ENCODE data around the gene BCL2.
A peak's percentile ranks its signal among the peaks of the same experiment; 100 is the strongest.

Gene BCL2

DNA sequence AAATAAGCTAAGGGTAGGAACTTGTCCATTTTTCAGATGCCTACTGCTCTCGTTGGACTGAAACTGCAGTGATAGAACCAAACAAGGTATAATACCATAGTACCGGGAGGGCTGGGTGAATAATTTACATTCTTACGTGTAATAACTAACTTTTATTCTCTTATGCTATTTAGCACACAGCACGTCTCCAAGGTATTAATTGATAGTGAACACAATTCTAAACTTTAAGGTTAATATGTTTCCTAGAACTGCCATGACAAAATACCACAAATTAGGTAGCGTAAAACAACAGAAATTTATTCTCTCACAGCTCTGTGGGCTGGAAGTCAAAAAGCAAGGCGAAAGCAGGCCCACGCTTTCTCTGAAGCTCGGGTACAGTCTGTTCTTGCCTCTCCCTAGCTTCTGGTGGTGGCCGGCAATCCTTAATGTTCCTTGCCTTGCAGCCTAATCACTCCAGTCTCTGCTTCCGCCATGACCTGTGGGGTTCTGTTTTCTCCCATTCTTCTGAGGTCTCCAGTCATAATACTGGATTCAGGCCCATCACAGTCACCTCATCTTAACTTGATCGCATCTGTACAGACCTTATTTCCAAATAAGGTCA, 5.6 kb upstream of the BCL2 start:
- DNase-seq: no peak

DNA sequence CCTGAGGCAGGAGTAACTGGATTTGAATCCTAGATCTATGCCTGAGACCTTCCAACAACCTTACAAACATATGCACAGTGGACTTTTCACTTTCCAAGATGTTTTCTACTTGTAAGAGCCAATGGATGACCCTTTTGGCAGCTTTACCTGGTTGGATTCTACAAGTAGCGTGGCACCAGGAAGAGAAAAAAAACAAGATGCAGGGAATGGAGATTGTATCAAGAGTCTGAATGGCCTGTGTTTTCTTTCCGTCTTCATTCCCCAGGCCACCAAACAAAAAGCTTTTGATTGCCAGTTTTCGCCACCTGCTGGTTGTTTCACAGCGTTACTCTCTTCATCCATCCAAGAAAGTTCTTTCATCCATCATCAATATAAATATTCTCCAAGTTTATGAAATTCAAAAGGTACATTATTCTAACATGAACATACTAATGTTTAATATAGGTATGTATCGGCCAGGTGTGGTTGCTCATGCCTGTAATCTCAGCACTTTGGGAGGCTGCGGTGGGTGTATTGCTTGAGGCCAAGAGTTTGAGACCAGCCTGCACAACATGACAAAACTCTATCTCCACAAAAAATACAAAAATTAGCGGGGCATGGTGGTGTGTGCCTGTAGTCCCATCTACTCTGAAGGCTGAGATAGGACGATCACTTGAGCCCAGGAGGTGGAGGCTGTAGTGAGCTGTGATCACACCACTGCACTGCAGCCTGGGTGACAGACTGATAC, 3.5 kb upstream of the BCL2 start:
- DNase-seq: peak; percentile 15

DNA sequence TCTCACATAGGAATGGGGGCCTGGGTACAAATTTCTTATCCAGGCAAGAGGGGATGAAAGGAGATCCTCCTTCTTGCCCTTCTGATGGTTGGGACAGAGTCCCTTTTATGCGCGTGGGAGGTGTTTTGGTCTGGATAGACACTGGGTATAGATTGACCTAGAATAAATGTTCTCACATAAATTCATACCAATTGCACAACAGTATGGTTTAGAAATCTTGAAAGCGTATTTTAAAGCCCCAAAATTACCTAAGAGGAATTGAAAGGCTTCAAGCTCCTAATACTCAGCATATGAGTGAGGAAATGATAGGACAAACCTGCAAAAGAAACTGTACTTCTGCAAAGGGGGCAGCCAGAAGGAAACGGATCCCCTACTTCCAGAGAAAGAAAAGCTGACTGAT, 2.6 kb upstream of the BCL2 start:
- DNase-seq: no peak

DNA sequence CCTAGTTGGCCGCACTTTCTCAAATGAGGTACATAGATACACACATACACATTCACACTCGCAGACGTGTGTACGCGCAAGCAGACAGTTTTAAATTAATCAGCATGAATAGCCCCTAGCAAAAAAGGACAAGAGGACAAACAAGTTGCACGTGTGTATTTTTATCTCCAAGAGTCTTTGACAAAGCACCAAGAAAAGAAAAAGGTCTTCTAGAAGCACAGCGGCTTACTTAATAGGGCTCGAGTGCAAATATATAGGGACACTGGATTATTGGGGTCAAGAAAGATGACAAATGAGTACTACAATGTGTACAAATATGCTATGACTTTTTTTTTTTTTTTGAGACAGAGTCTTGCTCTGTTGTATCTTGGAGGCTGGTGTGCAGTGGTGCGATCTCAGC, 1.7 kb upstream of the BCL2 start:
- no peak for DNase-seq

DNA sequence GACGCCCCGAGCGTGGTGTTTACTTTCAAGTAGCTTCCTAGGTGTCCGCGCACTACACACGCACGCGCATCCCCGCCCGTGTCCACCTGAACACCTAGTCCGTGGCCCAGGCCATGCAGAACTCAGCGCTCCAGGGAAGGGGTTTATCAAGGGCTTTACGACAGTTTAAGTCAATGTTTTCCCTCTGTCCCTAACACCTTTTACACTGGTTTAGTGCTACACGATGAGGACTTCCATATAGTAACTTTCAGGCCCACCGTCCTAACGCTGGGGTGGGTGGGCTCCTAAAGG, 1.4 kb upstream of the BCL2 start:
- DNase-seq: no peak

DNA sequence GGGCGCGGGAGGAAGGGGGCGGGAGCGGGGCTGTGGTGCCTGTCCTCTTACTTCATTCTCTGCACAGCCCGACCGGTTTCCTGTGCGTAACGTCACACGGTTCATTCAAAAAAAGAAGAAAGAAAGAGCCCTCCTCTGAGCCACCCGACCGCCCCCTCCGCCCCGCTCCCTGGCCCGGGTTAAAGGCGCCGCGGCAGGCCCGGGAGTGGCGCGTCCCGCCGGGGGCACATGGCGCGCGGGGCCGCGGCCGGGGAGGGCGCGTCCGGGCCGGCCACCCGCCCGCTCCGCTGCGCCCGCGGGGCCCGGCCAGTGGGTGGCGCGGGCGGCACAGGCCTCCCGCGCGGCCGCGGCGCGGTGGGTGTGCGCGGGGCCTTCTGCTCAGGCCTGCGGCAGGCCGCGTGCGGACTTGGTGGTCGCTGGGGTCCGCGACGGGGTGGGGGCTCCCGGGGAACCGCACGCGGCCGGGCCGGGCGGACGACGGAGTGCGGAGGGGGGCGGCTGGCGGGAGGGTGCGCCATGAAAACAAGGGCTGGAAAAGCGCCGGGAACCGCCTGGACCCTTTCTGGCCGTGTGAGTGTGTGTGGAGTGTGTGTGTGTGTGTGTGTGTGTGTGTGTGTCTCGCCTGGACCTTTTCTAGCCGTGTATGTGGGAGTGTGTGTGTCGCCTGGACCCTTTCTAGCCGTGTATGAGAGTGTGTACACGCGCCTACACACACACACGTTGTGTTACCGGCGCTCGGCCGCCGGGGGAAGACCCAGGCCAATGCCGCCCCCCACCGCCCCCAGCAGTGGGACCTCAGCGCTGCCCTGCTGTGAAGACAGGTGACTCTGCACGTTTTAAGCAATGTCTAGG, 780 bp upstream of the BCL2 start:
- no peak for DNase-seq

DNA sequence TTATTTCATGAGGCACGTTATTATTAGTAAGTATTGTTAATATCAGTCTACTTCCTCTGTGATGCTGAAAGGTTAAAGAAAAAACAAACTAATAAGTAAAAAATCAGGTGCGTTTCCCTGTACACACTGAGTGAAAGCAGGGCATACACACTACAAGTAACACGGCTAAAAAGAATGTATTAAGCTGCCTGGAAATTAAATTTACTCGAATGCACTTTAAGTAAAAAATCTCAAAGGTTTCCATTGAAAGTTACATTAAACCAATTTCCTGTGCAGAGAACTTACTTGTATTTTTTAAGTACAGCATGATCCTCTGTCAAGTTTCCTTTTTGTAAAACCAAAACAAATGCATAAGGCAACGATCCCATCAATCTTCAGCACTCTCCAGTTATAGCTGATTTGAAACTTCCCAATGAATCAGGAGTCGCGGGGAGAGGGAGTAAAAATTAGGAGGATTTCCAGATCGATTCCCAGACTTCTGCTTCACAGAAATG, 633 bp downstream of the BCL2 start:
- no peak for DNase-seq

DNA sequence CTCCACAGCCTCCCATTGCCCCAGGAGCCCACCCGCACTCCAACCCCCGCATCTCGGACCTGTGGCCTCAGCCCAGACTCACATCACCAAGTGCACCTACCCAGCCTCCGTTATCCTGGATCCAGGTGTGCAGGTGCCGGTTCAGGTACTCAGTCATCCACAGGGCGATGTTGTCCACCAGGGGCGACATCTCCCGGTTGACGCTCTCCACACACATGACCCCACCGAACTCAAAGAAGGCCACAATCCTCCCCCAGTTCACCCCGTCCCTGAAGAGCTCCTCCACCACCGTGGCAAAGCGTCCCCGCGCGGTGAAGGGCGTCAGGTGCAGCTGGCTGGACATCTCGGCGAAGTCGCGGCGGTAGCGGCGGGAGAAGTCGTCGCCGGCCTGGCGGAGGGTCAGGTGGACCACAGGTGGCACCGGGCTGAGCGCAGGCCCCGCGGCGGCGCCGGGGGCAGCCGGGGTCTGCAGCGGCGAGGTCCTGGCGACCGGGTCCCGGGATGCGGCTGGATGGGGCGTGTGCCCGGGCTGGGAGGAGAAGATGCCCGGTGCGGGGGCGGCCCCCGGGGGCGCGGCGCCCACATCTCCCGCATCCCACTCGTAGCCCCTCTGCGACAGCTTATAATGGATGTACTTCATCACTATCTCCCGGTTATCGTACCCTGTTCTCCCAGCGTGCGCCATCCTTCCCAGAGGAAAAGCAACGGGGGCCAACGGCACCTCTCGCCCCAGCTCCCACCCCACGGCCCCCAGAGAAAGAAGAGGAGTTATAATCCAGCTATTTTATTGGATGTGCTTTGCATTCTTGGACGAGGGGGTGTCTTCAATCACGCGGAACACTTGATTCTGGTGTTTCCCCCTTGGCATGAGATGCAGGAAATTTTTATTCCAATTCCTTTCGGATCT, 1.3 kb downstream of the BCL2 start:
- peak; percentile 27 for DNase-seq

DNA sequence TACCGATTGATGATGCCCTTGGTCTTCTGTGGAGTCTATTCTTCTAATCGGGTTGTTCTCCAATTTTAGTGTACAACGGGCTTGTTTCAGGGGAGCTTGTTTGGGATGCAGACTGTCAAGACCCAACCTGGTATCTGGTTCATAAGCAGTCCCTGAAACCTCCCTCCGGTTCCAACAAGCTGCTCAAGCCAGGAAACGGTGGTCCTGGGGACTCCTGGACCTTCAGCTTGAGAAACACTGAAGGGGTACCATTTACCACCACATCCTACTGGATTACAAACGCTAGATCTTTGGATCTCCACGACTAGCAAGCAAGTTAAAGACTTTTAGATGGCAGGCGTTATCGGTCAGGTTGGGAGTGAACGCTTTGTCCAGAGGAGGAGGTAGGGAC, 2.0 kb downstream of the BCL2 start:
- DNase-seq: no peak

DNA sequence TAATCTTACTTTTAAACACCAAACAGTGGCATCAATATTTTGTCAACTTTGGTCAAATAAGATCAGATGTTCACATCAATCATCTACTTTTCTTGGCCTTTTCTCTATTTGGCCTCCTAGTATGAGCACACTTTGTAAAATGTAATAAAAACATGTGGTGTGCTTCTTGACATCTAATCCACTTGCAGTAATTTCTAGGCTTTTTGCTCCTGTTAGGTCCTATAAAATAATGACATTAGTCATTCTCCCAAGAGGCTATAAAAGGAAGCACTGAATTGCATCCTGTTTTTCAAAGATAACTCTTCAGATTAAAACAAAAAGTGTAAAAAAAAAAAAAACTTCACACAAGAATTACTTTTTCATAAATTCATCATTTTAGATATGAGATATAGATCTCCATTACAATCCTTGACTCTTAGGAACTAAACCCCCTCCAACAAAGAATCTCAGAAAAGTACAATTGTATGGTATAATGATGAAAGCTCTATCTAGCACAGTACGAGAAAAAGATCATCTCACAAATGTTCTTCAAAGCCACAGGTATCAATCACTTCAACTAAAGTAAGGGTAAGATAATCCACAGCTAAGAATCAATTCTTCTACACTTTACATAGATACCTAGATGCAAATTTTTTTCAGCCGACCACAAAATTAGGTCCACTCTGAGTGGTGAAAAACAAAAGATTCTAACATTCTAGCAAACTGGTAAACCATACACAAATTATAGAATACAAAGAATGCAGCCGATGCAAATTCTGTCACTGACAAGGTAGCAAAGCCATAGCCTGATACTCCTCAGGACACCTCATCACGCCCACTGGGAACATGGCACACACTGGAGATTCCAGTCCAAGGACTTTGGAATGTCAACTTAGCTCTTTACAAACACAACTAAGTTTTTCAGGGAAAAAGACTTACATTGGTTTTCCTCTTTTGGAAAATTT, 2.7 kb downstream of the BCL2 start:
- DNase-seq: no peak

DNA sequence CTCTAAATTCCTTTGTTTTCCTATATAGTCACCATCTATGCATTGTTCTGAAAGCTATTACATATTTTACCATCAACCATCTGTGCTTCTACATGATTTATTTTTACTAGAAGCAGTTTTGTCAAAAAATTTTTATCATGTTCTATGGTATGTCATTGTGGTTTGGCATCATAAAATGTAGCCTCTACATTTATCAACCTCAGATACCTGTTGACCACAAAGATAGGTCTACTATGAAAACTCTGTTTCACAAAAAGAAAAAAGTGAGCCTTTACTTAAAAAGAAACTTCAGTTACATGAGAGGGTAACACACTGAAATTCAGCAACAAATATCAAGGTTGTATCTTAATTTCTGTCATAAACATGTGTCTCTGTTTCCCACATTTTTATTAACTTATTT, 3.7 kb downstream of the BCL2 start:
- no peak for DNase-seq

DNA sequence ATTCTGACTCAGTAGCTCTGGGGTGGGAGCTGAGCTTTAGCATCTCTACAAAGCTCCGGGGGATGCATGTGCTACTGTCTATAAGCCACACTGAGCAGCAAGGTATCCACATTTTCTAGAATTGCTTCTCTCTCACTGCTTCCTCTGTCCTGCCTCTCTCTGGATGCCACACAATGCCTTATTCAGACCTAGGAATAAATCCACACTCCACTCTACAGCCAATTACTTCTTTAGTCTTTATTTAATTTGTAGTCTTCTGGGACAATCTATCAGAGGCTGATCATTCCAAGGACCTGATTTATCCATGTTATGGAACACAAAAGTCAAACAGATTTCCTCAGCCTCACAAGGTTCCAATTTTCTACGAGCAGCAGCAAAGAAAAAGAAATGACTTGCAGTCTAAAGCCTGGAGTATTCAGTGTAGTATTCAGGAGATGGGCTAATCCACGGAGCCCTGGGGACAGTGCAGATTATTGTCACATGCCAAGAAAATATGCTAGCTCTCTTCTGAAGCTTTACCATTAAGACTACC, 4.4 kb downstream of the BCL2 start:
- no peak for DNase-seq

DNA sequence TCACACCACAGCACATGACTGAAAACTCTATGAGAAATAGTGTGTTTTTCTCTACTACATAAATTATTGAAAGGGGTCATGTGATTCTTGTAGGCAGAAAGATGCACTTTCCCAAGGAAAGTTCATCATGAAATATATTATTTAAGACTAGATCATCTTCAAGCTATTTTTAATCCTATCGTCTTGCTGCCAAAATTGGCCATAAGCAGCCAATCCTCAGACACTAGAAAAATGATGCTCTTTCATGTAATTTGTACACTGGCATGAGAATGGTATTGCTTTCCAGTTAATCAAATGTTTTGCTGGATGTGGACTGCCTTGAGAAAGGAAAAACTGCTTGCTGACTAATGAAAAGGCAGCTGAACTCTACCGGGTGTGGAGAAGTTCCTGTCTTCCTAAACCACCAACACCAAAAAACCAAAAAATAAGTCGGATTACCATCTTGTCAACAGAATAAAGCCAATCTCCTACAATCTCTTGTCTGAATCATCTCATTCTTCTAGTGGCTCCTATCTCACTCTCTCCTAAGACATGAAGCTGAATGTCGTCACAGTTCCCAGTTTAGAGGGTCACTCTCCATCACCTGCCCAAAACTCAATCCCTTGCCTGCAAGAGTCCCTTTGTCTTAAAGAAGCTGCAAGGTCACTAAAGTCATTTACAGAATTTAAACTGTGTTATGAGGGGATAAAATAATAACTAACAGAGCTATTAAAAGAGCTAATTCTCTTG, 5.3 kb downstream of the BCL2 start:
- DNase-seq: no peak

DNA sequence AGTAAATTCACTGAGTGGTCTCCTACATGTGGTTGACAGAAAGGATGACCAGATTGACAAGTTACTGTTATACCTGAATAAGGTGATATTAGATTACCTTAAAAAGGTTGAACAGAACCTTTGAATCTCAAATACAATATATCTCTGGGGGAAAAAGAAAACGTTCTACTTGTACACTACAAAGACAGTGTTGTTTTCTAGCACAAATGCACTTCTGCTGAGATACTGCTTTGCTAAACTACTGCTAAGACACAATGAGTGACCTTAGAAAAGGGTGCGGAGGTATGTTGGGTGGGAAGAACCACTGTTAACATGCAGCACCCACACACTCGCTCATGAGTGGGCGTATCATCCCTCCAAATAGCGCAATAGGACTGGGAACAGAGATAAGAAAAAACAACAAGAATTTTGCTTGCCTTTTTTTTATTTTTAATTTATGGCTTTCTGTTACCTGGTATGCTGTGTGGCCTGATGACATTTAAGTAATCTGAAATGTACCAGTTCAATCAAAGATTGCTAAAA, 6.1 kb downstream of the BCL2 start:
- no peak for DNase-seq

DNA sequence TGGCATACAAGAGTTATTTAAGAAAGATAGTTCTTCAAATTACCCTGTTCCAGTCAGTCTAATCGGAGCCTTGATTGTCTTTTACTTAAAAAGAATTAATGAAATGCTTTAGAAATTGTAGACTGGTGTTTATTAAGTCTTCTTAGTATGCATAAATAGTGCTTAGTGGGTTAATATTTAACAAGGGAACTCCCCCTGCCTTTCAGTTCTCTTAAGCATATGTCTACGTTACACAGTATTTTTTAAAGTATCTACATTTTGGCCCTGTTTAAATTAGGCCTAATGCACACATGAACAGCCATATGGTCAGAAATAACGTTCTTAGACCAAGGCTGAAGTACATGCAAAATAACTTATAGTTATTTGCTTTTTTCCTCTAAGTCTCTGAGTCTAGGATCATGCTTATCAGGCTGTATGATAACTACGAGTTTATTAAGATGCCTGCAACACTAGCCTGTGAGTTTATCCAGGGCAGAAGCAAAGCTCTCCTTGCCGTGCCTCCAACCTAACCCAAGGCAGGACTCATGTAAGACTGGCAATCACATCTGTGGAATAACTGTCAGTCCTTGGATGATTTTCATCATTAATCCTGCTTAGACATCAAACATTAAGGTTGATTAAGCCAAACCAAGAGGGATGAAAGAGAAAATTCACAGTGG, 6.7 kb downstream of the BCL2 start:
- no peak for DNase-seq

DNA sequence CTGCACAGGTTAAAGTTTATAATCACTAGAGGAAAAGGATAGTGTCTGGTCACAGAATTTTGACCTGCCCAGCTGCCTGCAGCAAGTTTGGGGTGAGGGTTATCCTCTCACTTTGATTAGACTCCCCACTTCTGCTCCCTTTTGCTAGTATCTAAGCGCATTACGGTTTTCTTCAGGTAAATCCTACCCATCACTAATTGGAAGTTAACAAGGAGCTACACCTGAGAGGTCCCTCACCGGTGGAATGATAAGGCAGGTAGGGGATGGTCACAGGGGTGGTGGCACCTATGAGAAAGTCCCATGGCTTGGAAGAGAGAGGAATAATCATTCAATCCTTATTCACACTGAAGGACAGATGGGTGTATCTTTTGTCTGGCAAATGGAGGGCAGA, 7.6 kb downstream of the BCL2 start:
- DNase-seq: no peak

DNA sequence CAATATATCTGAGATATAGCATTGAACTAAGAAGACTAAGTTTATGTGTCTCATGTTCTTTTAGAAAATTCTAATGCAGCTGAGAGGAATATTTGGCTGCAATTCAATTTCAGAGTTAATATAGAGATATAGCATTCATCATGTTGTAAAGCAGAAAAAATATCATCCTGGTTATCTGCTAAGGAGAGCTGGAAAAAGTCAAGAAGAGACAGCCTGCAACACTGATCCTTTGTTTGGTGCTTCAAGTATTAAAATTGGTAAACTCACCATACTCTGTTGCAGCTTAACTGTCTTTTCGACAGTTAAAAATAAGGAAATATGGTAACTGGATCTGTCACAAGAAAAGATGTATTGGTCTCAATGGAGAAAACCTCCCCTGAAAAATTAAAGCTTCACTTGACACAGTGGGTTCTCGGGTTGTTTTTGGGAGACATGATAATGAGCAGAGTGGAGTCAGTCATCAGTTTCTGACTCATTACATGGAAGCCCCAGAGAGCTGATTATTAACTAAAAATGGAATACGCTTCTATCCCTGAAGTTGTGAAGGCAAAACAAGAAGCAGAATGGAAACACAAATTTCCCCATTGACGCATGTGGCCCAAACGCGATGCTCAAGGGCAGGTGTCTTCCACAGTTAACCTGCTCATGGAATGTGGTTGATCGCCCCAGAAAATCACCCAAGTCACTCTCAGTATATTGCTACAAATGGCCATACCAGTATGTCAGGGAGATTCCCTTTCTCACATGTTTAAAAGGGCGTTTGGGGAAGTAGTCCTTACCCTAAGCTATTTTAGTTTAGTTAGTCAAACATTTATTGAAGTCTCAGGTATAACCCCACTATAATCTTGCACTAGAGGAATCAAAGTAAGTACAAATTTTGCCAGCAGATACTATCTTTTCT, 8.2 kb downstream of the BCL2 start:
- DNase-seq: no peak

DNA sequence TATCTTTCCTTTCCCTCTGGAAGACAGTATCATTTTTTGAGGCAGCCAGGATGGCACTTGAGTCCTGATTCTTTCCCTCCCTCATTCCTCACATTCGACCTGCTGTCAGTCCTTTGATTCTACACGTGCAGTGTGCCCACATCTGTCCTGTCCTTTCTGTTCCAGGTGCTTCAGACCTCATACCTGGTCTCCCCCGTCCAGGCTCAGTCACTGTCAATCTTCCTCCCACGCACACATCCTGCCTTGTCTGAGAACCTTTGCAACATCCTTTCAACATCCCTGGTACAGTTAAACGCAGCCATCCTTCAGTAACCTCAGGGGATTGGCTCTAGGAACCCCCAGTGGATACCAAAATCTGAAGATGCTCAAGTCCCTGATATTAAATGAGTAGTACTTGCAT, 10.1 kb downstream of the BCL2 start:
- no peak for DNase-seq

All from NCI-H2029 treated with DMSO at 0.1 percent for 48 hours (cell line).